Activated CD4-positive, CD25-positive, alpha-beta regulatory T cell treated with anti-CD3 and anti-CD28 coated beads, Interleukin-2, amount 50 U/mL, for 72 hours (primary cell): ENCODE results near the gene C22orf31.
"Not testable (repeated sequence)": the region's sequence is repeated elsewhere in the genome, so short reads cannot be mapped to it uniquely, and the experiment has no call there.

Experiments
- DNase-seq: peaks from one replicate; pipeline ENCODE4 v3.0.0; 2021

Gene C22orf31

GRCh38 chr22:29061773-29062172 is at the start of gene C22orf31:
Gene C22orf31 (minus strand): TSS chr22:29061831. CDS start chr22:29061792, 39 bp downstream.
- DNase-seq: no peak

- DNase-seq: no peak
Measured at GRCh38 chr22:29110946-29111345, 49.3 kb upstream of the C22orf31 start.

DNA sequence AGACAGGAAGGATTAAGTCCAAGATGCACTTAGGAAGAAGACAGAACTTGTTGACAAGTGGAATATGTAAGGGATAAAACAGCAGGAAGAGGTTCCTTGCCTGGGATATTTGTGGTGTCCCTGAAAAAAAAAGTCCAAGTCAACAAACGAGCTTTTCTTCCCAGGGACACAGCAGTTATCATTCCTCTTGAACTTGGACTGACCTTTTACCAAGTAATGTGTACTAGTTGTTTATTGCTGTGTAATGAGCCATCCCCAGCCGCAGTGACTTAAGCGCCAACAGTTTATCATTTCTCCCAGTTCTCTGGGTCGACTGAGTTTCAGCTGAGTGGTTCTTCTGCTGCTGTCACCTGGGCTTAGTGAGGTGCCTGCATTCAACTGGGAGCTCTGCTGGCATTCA is 48.2 kb upstream of the C22orf31 start:
- no peak for DNase-seq

DNA sequence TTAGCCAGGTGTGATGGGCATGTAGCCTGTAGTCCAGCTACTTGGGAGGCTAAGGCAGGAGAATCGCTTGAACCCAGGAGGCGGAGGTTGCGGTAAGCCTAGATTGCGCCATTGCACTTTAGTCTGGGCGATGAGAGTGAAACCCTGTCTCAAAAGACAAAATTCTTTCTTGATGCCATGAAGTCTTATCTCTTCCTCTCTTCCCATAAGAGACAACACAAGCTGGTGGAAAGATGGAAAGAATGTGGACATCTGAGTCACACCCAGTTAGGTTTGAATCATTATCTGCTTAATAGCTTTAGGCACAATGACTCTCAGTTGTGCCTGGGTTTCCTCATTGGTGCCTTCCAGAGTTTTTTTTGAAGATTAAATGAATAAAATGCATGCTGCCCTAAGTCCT is 46.5 kb upstream of the C22orf31 start:
- DNase-seq: no peak

DNA sequence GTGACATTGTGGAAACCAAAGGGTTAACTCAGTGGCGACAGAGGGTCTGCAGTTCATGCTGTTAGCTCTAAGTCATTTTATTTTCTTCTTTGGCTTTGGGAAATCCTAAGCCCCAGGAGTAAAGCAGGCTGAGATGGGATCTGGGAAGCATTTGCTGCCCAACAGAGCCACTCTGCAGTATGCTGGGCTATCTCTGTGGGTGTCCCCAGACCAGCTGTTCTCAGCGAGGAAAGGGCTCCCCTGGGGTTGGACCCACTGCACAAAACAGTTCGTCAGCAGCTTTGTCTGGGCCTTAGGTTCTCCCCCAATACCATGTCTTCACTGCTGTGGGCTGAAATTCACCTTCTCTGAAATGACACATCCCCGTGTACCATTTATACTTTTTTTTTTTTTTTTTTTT is 45.2 kb upstream of the C22orf31 start:
- no peak for DNase-seq

DNA sequence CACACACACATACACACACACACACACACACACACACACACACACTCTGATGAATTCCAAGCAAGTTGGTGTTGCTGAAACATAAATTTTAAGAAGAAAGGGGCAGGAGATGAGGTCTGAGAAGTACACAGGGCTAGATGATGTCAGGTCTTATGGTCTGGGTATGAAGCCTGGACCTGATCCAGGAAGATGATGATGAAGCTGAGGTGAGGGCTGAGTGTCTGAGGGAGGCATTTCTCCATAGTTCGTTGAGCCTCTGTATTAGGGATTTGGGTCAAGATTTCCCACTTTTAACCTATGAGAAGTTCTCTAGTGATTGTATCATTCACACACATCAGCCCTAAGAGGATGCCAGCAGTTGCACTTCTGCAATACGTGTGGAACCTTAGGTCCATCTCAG is 43.8 kb upstream of the C22orf31 start:
- DNase-seq: no peak

GRCh38 chr22:29103121-29103520 is 41.5 kb upstream of the C22orf31 start:
- no peak for DNase-seq

- no peak for DNase-seq
Measured at GRCh38 chr22:29102300-29102699, 40.7 kb upstream of the C22orf31 start.

DNA sequence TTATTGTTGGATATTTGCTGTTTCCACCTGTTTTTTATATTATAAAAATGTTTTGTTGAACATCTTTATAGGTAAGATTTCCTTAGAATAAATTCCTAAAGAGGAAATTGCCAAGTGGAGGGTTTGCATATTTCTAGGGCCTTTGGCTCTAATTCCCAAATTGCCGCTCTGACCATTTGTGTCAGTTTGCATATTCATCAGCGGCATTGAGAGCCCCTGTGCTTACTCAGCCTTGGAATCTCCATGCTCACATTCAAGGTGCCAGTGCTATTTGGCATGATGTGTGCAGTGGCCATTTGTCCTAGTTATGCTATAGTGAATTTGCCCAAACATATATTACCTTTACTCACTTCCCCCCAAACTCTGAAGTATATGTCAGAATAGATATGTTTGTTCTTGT is 36.7 kb upstream of the C22orf31 start:
- no peak for DNase-seq

- DNase-seq: no peak
Measured at GRCh38 chr22:29096736-29097669, 35.4 kb upstream of the C22orf31 start.

DNA sequence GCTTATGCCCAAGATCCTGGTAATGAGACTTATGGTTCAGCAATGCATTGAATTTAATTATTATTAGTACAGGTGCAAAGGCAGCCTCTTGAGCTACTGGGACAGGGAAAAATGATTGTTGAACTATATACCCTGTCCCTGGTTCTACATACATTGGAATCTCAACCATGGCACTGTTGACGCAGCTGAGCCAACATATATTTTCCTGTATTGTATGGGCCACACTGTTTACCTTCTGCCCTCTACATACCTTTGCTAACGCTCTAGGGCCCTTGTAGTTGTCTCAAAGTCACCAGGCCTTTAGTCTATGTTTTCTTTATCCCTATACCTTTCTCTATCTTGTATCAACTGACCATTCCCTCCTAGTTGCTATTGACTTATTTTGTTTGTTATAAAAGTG is 33.8 kb upstream of the C22orf31 start:
- no peak for DNase-seq

DNA sequence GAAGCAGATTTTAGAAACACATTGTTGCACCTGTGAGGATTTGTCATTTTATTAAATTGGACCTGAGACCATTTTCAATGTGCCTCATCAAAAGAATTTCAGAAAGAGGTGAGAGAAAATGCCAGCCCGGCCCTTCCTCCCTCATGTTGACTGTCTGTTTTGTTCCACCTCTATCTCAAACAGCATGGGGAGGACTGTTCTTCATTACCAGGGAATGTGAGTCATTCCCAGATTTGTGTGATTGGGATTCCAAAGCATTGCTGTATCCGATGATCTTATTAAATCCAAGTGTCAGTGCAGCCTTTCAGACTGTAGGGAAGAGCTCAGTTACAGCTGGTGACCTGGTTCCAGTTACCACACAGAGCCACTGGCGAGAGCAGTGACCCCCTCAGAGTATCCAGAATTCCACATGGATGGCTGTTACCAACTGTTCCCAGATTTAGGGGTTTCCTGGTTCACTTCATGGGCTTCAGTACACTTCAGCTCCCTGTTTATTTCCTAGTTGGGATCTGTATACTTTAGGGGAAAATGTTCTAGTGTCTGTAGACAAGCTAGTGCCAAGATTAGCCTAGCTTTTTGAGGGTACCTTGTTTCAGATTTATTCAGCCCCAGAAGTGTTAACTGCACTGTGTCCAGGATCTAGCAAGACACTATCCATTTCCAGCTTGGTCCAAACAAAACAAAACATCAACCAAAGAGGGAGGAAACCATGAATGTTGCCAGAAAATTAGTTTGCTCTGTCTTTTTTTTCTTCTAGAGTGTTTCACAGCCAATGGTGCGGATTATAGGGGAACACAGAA is 32.1 kb upstream of the C22orf31 start:
- no peak for DNase-seq

DNA sequence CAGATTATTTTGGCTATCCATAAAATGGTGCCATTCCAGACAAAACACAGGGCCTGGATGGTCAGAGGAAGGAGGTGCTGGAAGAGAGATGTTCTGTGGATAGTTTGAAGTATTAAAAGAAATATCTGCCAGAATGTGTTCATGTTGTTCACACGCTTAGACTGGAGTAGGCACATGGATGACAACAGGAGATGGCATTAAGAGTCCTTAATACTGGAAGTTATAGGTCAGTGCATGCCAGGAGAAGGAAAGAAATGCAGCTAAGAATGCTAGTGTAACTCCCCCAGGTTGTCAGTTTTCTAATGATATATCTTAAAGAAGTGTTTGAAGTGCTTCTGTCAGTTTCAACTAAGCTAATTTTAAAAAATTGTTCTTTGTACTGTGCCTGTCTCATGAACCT is 31.4 kb upstream of the C22orf31 start:
- no peak for DNase-seq

DNA sequence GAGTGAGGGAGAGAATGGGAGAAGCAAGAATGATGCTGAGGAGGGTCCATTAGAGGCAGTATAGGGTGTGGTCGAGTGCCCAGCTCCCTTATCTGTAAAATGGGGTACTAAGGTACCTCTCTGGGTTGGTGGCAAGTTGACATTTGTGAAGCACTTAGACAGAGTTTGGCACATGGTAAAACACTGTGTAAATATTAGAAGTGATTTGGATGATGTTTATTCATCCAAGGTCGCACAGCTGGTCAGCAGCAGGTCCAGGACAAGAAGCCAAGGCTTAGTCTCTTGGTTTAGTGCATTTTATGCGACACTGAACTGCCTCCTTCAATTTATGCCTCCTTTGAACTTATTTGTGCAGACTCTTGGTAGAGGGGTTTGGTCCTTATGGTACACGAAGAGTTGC is 30.6 kb upstream of the C22orf31 start:
- no peak for DNase-seq

DNA sequence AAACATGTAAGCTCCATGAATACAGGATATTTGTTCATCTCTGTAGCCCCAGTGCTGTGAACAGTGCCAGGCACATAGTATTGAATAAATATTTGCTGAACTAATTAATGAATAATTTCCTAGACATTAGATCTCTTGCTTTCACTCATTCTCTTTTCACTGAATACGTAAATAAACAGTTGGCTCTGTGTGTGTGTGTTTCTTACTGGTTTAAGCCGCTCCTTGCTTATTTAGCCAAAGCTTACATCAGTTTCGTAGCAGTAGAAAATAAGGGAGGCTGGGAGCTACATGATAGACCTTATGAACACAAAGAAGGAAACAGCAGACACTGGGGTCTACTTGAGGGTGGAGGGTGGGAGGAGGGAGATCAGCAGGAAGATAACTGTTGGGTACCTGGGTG is 28.4 kb upstream of the C22orf31 start:
- no peak for DNase-seq

DNA sequence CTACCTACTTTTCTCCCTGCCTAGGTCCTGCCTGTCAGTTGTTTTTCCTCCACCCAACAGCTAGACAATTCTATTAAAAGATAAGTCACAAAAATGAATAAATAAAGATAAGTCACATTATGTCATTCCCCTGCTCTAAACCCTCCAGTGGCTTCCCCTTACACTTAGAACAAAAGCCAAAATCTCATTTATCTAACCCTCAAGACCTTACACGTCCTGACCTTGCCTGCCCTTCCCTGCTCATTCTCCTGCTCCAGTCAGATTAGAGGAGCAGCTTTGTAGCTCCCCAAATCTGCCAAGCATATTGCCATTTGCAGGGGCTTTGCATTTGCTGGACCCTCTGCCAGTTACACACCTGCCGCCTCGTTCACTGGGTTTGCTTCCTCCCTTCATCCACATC is 27.9 kb upstream of the C22orf31 start:
- no peak for DNase-seq

DNA sequence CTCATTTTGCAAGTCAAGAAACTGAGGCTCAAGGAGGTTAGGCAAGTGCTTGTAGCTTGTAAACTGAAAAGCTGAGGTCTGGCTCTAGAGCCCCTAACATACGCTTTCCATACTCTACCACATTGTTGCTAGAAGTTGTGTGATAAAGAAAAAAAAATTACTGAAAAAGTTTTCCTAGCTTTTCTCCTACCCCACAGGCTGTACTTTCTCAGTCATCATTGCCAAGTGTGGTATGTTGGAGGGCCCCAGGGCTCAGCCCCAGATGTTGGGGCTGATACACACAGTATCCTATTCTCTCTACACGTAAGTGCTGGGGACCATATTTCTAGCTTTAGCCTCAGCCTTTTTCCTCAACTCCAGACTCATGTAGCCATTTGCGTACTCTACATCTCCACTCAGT is 27.2 kb upstream of the C22orf31 start:
- no peak for DNase-seq

GRCh38 chr22:29087012-29087411 is 25.4 kb upstream of the C22orf31 start:
- DNase-seq: no peak

- DNase-seq: no peak
Measured at GRCh38 chr22:29083933-29084591, 22.4 kb upstream of the C22orf31 start.

GRCh38 chr22:29083576-29083932 is 21.9 kb upstream of the C22orf31 start:
- DNase-seq: not testable (repeated sequence)

DNA sequence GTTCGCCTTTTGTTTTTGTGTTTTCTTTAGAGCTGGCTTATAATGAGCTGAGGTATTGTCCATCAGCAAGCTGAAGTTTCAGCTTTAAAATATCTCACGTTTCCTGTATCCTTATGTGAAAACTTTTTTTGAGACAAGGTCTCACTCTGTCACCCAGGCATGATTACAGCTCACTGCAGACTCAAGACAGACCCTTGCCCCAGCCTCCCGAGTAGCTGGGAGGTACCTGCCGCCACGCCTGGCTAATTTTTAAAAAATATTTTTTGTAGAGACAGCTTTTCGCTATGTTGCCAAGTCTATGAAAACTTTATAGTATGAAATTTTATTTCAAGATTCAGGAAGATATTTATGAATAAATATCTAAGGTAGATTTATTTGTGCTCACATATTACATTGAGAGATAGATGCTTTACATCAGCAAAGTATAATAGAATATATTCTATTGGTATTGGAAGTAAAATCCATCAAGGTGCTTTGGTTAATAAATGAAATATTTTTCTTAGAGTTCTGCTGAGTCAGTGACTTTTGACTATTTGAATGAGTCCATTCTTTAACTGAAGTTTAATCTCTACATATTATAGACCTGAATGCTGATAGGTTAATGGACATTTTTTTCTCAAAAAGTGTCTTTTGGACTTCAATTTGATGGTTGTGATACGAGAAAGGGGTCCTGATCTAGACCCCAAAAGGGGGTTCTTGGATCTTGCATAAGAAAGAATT is 21.4 kb upstream of the C22orf31 start:
- DNase-seq: no peak

- no peak for DNase-seq
Measured at GRCh38 chr22:29081517-29082236, 20.0 kb upstream of the C22orf31 start.
